ENCODE measurements around the gene NR1D1.
A peak's percentile ranks its signal among the peaks of the same experiment; 100 is the strongest.

GRCh38 chr17:40113110-40113906 is 12.9 kb upstream of the NR1D1 start:
- TF ChIP-seq TAF1 (IDR thresholded peaks at IDR 0.05; ENCODE audit: borderline replicate concordance, insufficient read depth, low read length): peak; percentile 89; the same call in 1 of the 2 replicates
- TF ChIP-seq POLR2AphosphoS5 (IDR thresholded peaks at IDR 0.05; ENCODE audit: low read depth, low read length): peak; percentile 85
- TF ChIP-seq, protein P1, sequence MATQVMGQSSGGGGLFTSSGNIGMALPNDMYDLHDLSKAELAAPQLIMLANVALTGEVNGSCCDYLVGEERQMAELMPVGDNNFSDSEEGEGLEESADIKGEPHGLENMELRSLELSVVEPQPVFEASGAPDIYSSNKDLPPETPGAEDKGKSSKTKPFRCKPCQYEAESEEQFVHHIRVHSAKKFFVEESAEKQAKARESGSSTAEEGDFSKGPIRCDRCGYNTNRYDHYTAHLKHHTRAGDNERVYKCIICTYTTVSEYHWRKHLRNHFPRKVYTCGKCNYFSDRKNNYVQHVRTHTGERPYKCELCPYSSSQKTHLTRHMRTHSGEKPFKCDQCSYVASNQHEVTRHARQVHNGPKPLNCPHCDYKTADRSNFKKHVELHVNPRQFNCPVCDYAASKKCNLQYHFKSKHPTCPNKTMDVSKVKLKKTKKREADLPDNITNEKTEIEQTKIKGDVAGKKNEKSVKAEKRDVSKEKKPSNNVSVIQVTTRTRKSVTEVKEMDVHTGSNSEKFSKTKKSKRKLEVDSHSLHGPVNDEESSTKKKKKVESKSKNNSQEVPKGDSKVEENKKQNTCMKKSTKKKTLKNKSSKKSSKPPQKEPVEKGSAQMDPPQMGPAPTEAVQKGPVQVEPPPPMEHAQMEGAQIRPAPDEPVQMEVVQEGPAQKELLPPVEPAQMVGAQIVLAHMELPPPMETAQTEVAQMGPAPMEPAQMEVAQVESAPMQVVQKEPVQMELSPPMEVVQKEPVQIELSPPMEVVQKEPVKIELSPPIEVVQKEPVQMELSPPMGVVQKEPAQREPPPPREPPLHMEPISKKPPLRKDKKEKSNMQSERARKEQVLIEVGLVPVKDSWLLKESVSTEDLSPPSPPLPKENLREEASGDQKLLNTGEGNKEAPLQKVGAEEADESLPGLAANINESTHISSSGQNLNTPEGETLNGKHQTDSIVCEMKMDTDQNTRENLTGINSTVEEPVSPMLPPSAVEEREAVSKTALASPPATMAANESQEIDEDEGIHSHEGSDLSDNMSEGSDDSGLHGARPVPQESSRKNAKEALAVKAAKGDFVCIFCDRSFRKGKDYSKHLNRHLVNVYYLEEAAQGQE (IDR thresholded peaks at IDR 0.05; ENCODE audit: insufficient read depth in 1 of 2, low read depth in 2 of 2, low read length in 2 of 2): peak in 1 of 2 experiments; percentile 43; a peak in 1 of 4 replicates
- TF ChIP-seq SIN3A (IDR thresholded peaks at IDR 0.05; ENCODE audit: borderline replicate concordance, insufficient read depth, low read length): peak; percentile 97

All from PFSK-1 (cell line).